ENCODE measurements around the gene BLM. TPM values are rescaled to one million over a fixed set of nuclear protein-coding genes. Genes with fewer than 3 reads are reported as not detected.

Gene BLM
- total and polyA plus RNA-seq, 9 donors: 4.7 to 7.5 (median 5.2) TPM

- DNase-seq: no peak
- Histone ChIP-seq H3K27ac (ENCODE audit: low read length) (no peak overlapping the region), H3K4me3 (ENCODE audit: low read length) (no peak overlapping the region), H3K36me3 (ENCODE audit: control insufficient read depth, insufficient read depth, low read length) (peaks cover 2% of the 10 kb centered on the region), H3K4me1 (ENCODE audit: control insufficient read depth, insufficient read depth, low read length) (no peaks in the 10 kb centered on the region), H3K9me3 (replicated peaks; ENCODE audit: control insufficient read depth, low read depth, low read length) (no peaks in the 10 kb centered on the region), H3K27me3 (ENCODE audit: control insufficient read depth, insufficient read depth, low read length) (no peaks in the 10 kb centered on the region)
- WGBS (ENCODE audit: insufficient coverage): no CpG with 5 or more reads among the region's 1 CpG
Observed at GRCh38 chr15:90760661-90761232, 43.6 kb downstream of the BLM start.

DNA sequence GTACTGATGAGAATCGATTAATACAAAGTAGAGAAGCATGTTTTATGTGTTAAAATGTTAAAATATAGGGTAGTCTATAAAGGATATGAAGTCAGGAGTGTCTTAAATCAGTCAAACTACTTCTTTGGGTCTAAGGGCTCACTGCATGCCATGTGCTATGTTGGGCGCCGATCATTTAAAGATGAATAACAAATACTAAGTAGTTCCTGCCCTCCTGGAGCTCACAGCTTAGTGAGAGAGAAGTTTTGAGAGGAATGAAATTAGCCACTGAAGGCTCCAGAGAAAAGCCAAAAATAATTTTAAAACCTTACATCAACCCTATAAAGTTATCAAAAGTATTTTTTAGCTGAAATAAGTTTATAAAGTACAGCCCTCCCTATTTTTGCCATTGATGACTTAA lies 44.5 kb downstream of the BLM start:
- DNase-seq: no peak
- H3K9me3 ChIP-seq (replicated peaks; ENCODE audit: control insufficient read depth, low read depth, low read length): no peaks in the 10 kb centered on the region
- no peaks in the 10 kb centered on the region for H3K27me3 ChIP-seq (ENCODE audit: control insufficient read depth, insufficient read depth, low read length)
- peaks cover 2% of the 10 kb centered on the region for H3K36me3 ChIP-seq (ENCODE audit: control insufficient read depth, insufficient read depth, low read length)
- WGBS (ENCODE audit: insufficient coverage): 100% methylated on average over 1 of the region's 3 CpGs
- H3K4me1 ChIP-seq (ENCODE audit: control insufficient read depth, insufficient read depth, low read length): no peaks in the 10 kb centered on the region
- no peak overlapping the region for H3K27ac ChIP-seq (ENCODE audit: low read length)
- H3K4me3 ChIP-seq (ENCODE audit: low read length): no peak overlapping the region

- Histone ChIP-seq H3K4me3 (ENCODE audit: low read length) (no peak overlapping the region), H3K27ac (ENCODE audit: low read length) (no peak overlapping the region), H3K4me1 (ENCODE audit: control insufficient read depth, insufficient read depth, low read length) (no peaks in the 10 kb centered on the region), H3K36me3 (ENCODE audit: control insufficient read depth, insufficient read depth, low read length) (peaks cover 2% of the 10 kb centered on the region), H3K9me3 (replicated peaks; ENCODE audit: control insufficient read depth, low read depth, low read length) (no peaks in the 10 kb centered on the region), H3K27me3 (ENCODE audit: control insufficient read depth, insufficient read depth, low read length) (no peaks in the 10 kb centered on the region)
- 83% methylated on average over 6 of the region's 6 CpGs for WGBS (ENCODE audit: insufficient coverage)
- peak; percentile 42 for DNase-seq
Observed at GRCh38 chr15:90762109-90762508, 45.0 kb downstream of the BLM start.

DNA sequence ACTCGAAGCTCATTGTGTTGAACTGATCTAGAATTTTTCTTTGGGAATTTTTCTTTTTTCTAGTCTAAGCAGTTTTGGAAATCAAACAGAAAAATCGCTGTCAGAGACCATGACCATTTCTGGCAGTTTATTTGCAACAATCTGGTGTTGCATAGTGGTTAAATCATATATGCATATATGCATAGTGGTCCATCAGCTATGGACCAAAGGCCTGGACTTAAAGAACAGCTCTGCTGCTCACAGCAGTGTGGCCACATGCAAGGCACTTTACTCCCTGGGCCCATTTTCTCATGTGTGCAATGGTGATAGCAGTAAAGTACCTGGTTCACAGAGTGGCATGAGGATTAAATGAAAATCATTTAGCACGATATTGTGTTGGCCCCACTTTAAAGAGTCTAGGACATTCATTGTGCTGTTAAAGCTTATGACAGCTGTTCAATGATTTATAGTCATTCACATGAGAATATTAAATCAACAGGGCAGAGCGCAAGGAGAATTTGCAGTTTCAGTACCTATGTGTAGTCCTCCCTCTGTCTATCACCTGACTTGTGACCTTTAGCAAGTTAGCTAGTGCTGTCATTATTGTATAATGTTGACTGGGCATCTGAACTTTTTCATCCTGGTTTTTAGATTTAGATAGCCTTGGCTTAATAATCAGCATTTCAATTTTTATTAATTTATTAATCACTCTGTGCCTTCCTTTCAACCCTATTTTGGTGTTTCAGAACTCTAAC lies 46.4 kb downstream of the BLM start:
- Histone ChIP-seq H3K27ac (ENCODE audit: low read length) (no peak overlapping the region), H3K9me3 (replicated peaks; ENCODE audit: control insufficient read depth, low read depth, low read length) (no peaks in the 10 kb centered on the region), H3K4me1 (ENCODE audit: control insufficient read depth, insufficient read depth, low read length) (no peaks in the 10 kb centered on the region), H3K27me3 (ENCODE audit: control insufficient read depth, insufficient read depth, low read length) (no peaks in the 10 kb centered on the region), H3K4me3 (ENCODE audit: low read length) (no peak overlapping the region), H3K36me3 (ENCODE audit: control insufficient read depth, insufficient read depth, low read length) (peaks cover 2% of the 10 kb centered on the region)
- no CpG with 5 or more reads among the region's 4 CpGs for WGBS (ENCODE audit: insufficient coverage)
- no peak for DNase-seq

- Histone ChIP-seq H3K27ac (ENCODE audit: low read length) (no peak overlapping the region), H3K4me3 (ENCODE audit: low read length) (no peak overlapping the region), H3K27me3 (ENCODE audit: control insufficient read depth, insufficient read depth, low read length) (no peaks in the 10 kb centered on the region), H3K9me3 (replicated peaks; ENCODE audit: control insufficient read depth, low read depth, low read length) (no peaks in the 10 kb centered on the region), H3K36me3 (ENCODE audit: control insufficient read depth, insufficient read depth, low read length) (no peaks in the 10 kb centered on the region), H3K4me1 (ENCODE audit: control insufficient read depth, insufficient read depth, low read length) (no peaks in the 10 kb centered on the region)
- DNase-seq: no peak
- WGBS (ENCODE audit: insufficient coverage): no CpG with 5 or more reads among the region's 2 CpGs
Observed at GRCh38 chr15:90765531-90765930, 48.4 kb downstream of the BLM start.

DNA sequence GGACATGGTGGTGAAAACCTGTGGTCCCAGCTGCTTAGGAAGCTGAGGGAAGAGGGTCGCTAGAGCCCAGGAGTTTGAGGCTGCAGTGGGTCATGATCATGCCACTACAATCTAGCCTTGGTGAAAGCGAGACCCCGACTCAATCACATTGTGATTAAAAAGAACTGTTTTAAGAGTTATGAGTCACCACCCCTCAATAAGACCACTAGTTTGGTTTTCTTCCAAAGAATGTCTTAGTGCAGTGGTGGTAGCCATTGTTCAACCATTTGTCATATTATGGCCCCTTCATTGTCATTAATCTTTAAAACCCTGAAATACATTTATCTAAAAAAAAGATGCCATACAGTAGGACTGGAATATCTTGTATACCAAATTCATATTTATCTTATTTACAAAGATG lies 48.8 kb downstream of the BLM start:
- Histone ChIP-seq H3K4me3 (ENCODE audit: low read length) (no peak overlapping the region), H3K4me1 (ENCODE audit: control insufficient read depth, insufficient read depth, low read length) (no peaks in the 10 kb centered on the region), H3K27ac (ENCODE audit: low read length) (no peak overlapping the region), H3K27me3 (ENCODE audit: control insufficient read depth, insufficient read depth, low read length) (no peaks in the 10 kb centered on the region), H3K9me3 (replicated peaks; ENCODE audit: control insufficient read depth, low read depth, low read length) (no peaks in the 10 kb centered on the region), H3K36me3 (ENCODE audit: control insufficient read depth, insufficient read depth, low read length) (no peaks in the 10 kb centered on the region)
- WGBS (ENCODE audit: insufficient coverage): no CpG with 5 or more reads among the region's 3 CpGs
- no peak for DNase-seq

- H3K27me3 ChIP-seq (ENCODE audit: control insufficient read depth, insufficient read depth, low read length): no peaks in the 10 kb centered on the region
- 92% methylated on average over 4 of the region's 10 CpGs for WGBS (ENCODE audit: insufficient coverage)
- peaks cover 2% of the 10 kb centered on the region for H3K36me3 ChIP-seq (ENCODE audit: control insufficient read depth, insufficient read depth, low read length)
- H3K4me3 ChIP-seq (ENCODE audit: low read length): no peak overlapping the region
- no peaks in the 10 kb centered on the region for H3K4me1 ChIP-seq (ENCODE audit: control insufficient read depth, insufficient read depth, low read length)
- H3K9me3 ChIP-seq (replicated peaks; ENCODE audit: control insufficient read depth, low read depth, low read length): no peaks in the 10 kb centered on the region
- no peak overlapping the region for H3K27ac ChIP-seq (ENCODE audit: low read length)
- DNase-seq: no peak
Observed at GRCh38 chr15:90769375-90769774, 52.2 kb downstream of the BLM start.

GRCh38 chr15:90773485-90773884 lies 56.3 kb downstream of the BLM start:
- Histone ChIP-seq H3K27me3 (ENCODE audit: control insufficient read depth, insufficient read depth, low read length) (no peaks in the 10 kb centered on the region), H3K27ac (ENCODE audit: low read length) (no peak overlapping the region), H3K4me1 (ENCODE audit: control insufficient read depth, insufficient read depth, low read length) (no peaks in the 10 kb centered on the region), H3K36me3 (ENCODE audit: control insufficient read depth, insufficient read depth, low read length) (peaks cover 2% of the 10 kb centered on the region), H3K4me3 (ENCODE audit: low read length) (no peak overlapping the region), H3K9me3 (replicated peaks; ENCODE audit: control insufficient read depth, low read depth, low read length) (no peaks in the 10 kb centered on the region)
- 86% methylated on average over 1 of the region's 1 CpG for WGBS (ENCODE audit: insufficient coverage)
- DNase-seq: no peak

- Histone ChIP-seq H3K27me3 (ENCODE audit: control insufficient read depth, insufficient read depth, low read length) (no peaks in the 10 kb centered on the region), H3K4me1 (ENCODE audit: control insufficient read depth, insufficient read depth, low read length) (no peaks in the 10 kb centered on the region), H3K36me3 (ENCODE audit: control insufficient read depth, insufficient read depth, low read length) (peaks cover 2% of the 10 kb centered on the region), H3K27ac (ENCODE audit: low read length) (no peak overlapping the region), H3K9me3 (replicated peaks; ENCODE audit: control insufficient read depth, low read depth, low read length) (no peaks in the 10 kb centered on the region), H3K4me3 (ENCODE audit: low read length) (no peak overlapping the region)
- no peak for DNase-seq
- WGBS (ENCODE audit: insufficient coverage): 97% methylated on average over 3 of the region's 5 CpGs
Observed at GRCh38 chr15:90774731-90775514, 57.8 kb downstream of the BLM start.

DNA sequence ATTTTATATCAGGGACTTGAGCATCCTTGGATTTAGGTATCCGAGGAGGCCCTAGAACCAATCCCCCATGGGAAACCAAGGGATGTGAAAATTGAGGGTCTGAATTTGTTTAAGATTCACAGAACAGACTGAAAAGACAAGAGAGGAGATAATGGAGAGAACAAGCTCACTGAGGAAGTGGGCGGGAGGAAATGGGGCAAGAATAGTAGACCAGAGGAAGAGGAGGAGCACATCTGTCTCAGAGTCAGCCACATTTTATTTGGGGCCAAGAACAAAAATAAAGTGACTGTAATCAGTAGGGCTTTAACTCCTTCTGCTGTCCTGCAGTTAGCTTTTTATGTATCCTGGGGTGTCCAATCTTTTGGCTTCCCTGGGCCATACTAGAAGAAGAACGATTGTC lies 63.8 kb downstream of the BLM start:
- peak; percentile 10 for DNase-seq
- 80% methylated on average over 2 of the region's 3 CpGs for WGBS (ENCODE audit: insufficient coverage)
- no peak overlapping the region for H3K27ac ChIP-seq (ENCODE audit: low read length)
- H3K4me3 ChIP-seq (ENCODE audit: low read length): no peak overlapping the region
- no peaks in the 10 kb centered on the region for H3K9me3 ChIP-seq (replicated peaks; ENCODE audit: control insufficient read depth, low read depth, low read length)
- H3K4me1 ChIP-seq (ENCODE audit: control insufficient read depth, insufficient read depth, low read length): no peaks in the 10 kb centered on the region
- no peaks in the 10 kb centered on the region for H3K27me3 ChIP-seq (ENCODE audit: control insufficient read depth, insufficient read depth, low read length)
- no peaks in the 10 kb centered on the region for H3K36me3 ChIP-seq (ENCODE audit: control insufficient read depth, insufficient read depth, low read length)

All from muscle of leg (tissue), 11 donors.